ENCODE measurements around the gene ZNF718.

DNA sequence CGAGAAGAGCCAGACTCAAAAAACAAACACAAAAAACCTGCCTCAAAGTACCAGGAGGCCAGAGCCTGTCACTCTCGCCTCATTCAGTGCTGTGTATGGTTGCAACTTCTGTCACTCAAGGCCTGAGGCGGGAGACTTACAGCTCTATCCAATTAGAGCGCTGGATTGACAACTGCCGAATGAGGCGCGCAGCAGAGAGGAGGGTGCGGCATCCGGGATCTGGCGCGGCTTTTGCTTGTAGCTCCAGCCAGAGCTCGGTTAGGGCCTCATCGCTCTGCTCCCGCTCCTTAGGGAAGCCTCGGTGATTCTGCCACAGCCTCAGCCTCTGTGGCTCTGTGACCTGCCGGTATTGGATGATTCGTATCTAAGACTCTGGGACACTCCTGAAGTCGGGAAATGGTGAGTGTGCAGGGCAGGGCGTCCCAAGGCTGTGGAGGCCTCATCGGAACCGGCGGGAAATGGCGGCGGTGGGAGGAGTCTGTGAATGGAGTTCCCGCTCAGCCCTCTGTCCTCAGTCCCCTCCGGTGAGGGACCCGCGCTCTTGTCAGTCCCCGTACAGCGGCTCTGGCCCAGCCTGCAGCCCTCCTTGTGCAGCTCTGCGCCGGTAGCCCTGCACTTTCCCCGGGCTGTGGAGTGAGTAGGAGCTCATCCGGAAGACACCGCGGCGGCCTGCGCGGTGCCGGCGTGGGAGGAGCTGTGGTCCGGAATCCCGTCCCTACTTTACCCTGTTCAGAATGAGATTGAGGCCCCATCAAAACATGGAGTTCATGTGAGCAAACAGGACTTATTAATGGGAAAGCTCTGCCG is at the start of gene ZNF718:
- no peak for TF ChIP-seq CTCF (IDR thresholded peaks at IDR 0.05)
- TF ChIP-seq POLR2A (IDR thresholded peaks at IDR 0.05) = peak; percentile 36 to 42
- peak; percentile 77 for TF ChIP-seq POLR2AphosphoS5 (IDR thresholded peaks at IDR 0.05)
- TF ChIP-seq EP300 (IDR thresholded peaks at IDR 0.05) = no peak

Measured in gastroesophageal sphincter (tissue), 3 donors.